Measurements from ENCODE around the gene ASB13. TPM values are rescaled to one million over a fixed set of nuclear protein-coding genes. Genes with fewer than 3 reads are reported as not detected.

ASB13 gene
- total and polyA plus RNA-seq, 2 donors (not counting 1 experiment from before 2014, with no cell fraction given), result 2.5 to 4.4 TPM

- peak overlapping the region; percentile 72 for H3K9ac ChIP-seq (ENCODE audit: low read length)
- WGBS (ENCODE audit: insufficient coverage), result 8% methylated on average over 44 of the region's 49 CpGs
- peaks cover 52% of the 10 kb centered on the region for H4K20me1 ChIP-seq (ENCODE audit: control insufficient read depth, insufficient read depth, low read length, poor library complexity, severe bottlenecking)
- H3K9me3 Mint-ChIP-seq (ENCODE audit: insufficient read depth), result no peaks in the 10 kb centered on the region
- TF ChIP-seq EZH2 (IDR thresholded peaks at IDR 0.05; ENCODE audit: borderline replicate concordance, insufficient read depth, low read depth, low read length, poor library complexity, severe bottlenecking), result no peak
- TF ChIP-seq, protein P1, sequence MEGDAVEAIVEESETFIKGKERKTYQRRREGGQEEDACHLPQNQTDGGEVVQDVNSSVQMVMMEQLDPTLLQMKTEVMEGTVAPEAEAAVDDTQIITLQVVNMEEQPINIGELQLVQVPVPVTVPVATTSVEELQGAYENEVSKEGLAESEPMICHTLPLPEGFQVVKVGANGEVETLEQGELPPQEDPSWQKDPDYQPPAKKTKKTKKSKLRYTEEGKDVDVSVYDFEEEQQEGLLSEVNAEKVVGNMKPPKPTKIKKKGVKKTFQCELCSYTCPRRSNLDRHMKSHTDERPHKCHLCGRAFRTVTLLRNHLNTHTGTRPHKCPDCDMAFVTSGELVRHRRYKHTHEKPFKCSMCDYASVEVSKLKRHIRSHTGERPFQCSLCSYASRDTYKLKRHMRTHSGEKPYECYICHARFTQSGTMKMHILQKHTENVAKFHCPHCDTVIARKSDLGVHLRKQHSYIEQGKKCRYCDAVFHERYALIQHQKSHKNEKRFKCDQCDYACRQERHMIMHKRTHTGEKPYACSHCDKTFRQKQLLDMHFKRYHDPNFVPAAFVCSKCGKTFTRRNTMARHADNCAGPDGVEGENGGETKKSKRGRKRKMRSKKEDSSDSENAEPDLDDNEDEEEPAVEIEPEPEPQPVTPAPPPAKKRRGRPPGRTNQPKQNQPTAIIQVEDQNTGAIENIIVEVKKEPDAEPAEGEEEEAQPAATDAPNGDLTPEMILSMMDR (IDR thresholded peaks at IDR 0.05), result no peak
- peak overlapping the region; percentile 88 for H3K27ac Mint-ChIP-seq
- H3K4me3 Mint-ChIP-seq, result peak overlapping the region; percentile 92
- H3K4me3 ChIP-seq (ENCODE audit: control extremely low read depth in 1 of 5, extremely low read depth in 1 of 5, insufficient read depth in 1 of 5, low read depth in 2 of 5, low read length in 4 of 5), result peak overlapping the region; percentile 8 to 72 (median 54)
- peak overlapping the region; percentile 96 for H3K4me2 ChIP-seq (replicated peaks; ENCODE audit: low read depth, low read length, poor library complexity, severe bottlenecking)
- peaks cover 0 to 3% of the 10 kb centered on the region in 2 experiments for H3K36me3 ChIP-seq (replicated peaks in 1 of 2; ENCODE audit: control extremely low read depth in 1 of 2, control insufficient read depth in 1 of 2, extremely low read depth in 1 of 2, insufficient read depth in 2 of 2, low read length in 1 of 2)
- H3K27me3 Mint-ChIP-seq, result no peaks in the 10 kb centered on the region
- peak overlapping the region; percentile 40 to 78 for H3K27ac ChIP-seq (ENCODE audit: low read length in 2 of 2)
- CTCF ChIA-PET, result interaction anchor here (0.5 to 1.9 kb wide), 9 partner anchors 12 to 198 kb away, joined by 3 to 7 read pairs (median 4); partner anchors contain the start of gene FBH1
- ATAC-seq (ENCODE audit: low read depth), result peak; percentile 90
- peaks cover 36 to 55% of the 10 kb centered on the region in 2 donors for H3K4me1 ChIP-seq (ENCODE audit: control insufficient read depth in 2 of 2, insufficient read depth in 2 of 2, low read length in 2 of 2)
- no peaks in the 10 kb centered on the region for H3K27me3 ChIP-seq (replicated peaks in 1 of 4; ENCODE audit: control extremely low read depth in 1 of 4, control insufficient read depth in 3 of 4, insufficient read depth in 4 of 4, low read length in 3 of 4)
- POLR2A ChIA-PET, result interaction anchor here (0.6 to 1.5 kb wide), 3 partner anchors 8 to 87 kb away, joined by 3 to 11 read pairs (median 4); partner anchors contain the start of gene TASOR2
- H3K9me3 ChIP-seq (ENCODE audit: control extremely low read depth in 1 of 3, control insufficient read depth in 2 of 3, insufficient read depth in 1 of 3, low read length in 2 of 3), result no peaks in the 10 kb centered on the region
- peak; percentile 83 for DNase-seq
- H2AFZ ChIP-seq (ENCODE audit: insufficient read depth, low read depth, low read length, poor library complexity, severe bottlenecking), result peak overlapping the region; percentile 66
- H3K4me1 Mint-ChIP-seq, result peaks cover 65% of the 10 kb centered on the region
- peaks cover 100% of the 10 kb centered on the region for H3K79me2 ChIP-seq (ENCODE audit: control insufficient read depth, insufficient read depth, low read length)
- intact Hi-C loops (cut with micrococcal nuclease), result loop anchor here (2.0 kb wide), 1 partner anchor 14 kb away; no protein-coding TSS in a partner anchor
Measured at GRCh38 chr10:5692461-5693358, 26.3 kb upstream of the ASB13 start.
